C4-2B (cell line): ENCODE results near the gene SLC16A1.

Source experiments
- CTCF ChIP-seq: fragments of 450-650 bp; conservative IDR thresholded peaks from 2 replicates; pipeline ENCODE4 v1.5.1; 2017; ENCODE audit warnings: mild to moderate bottlenecking
- ZFX ChIP-seq: fragments of 450-650 bp; IDR thresholded peaks from 2 replicates; pipeline ENCODE4 v1.6.1; 2017

GRCh38 chr1:112982328-112982727, 26.3 kb upstream of the SLC16A1 start:
- TF ChIP-seq CTCF: no peak
- TF ChIP-seq ZFX: no peak
